HepG2 (cell line): ENCODE results near the gene CRKL. TPM values are rescaled to one million over a fixed set of nuclear protein-coding genes. Genes with fewer than 3 reads are reported as not detected.

ENCODE experiments used
- CCDC6 ChIP-seq: sonication (generic); formaldehyde crosslinking; IDR thresholded peaks from 2 replicates; pipeline ENCODE4 v1.8.1; 2022; ENCODE audit warnings: mild to moderate bottlenecking, missing genetic modification reagents, moderate library complexity
- FOXA1 ChIP-seq, 2 experiments: fragments of 450-650 bp in 1 of 2; sonication (generic) in 1 of 2; formaldehyde crosslinking in 1 of 2; IDR thresholded peaks; 2 replicates each; pipeline versions ENCODE4 v1.4.0 to v1.6.1; 2016 to 2020; ENCODE audit warnings: missing genetic modification reagents in 1 of 2
- KAT8 ChIP-seq: IDR thresholded peaks from 2 replicates; pipeline ENCODE4 v1.6.1; 2016; ENCODE audit warnings: missing genetic modification reagents, missing compliant biosample characterization
- MAZ ChIP-seq, 2 experiments: sonication (generic) in 1 of 2; formaldehyde crosslinking in 1 of 2; IDR thresholded peaks; 2 replicates each; pipeline versions ENCODE4 v1.5.0 to v1.6.1; 2012 to 2020; ENCODE audit warnings: low read depth in 2 of 2, mild to moderate bottlenecking in 2 of 2, borderline replicate concordance in 1 of 2, improper control_type of control experiment in 1 of 2, low read length in 1 of 2, missing genetic modification reagents in 1 of 2, moderate library complexity in 1 of 2
- MIXL1 ChIP-seq: IDR thresholded peaks from 2 replicates; pipeline ENCODE4 v1.6.1; 2016
- ONECUT2 ChIP-seq: sonication (generic); formaldehyde crosslinking; IDR thresholded peaks from 2 replicates; pipeline ENCODE4 v1.4.0; 2020; ENCODE audit warnings: missing genetic modification reagents
- RARG ChIP-seq: sonication (generic); formaldehyde crosslinking; IDR thresholded peaks from 2 replicates; pipeline ENCODE4 v1.4.0; 2020; ENCODE audit warnings: low read depth, mild to moderate bottlenecking, missing genetic modification reagents
- SOX6 ChIP-seq, 2 experiments: fragments of 450-650 bp in 1 of 2; sonication (generic) in 1 of 2; formaldehyde crosslinking in 1 of 2; IDR thresholded peaks; 2 replicates each; pipeline versions ENCODE4 v1.4.0 to v1.6.1; 2017 to 2020; ENCODE audit warnings: antibody characterized with exemption in 1 of 2, mild to moderate bottlenecking in 1 of 2, missing genetic modification reagents in 1 of 2
- SP5 ChIP-seq: IDR thresholded peaks from 2 replicates; pipeline ENCODE4 v1.6.1; 2016; ENCODE audit warnings: low read depth, borderline replicate concordance
- THAP11 ChIP-seq: IDR thresholded peaks from 2 replicates; pipeline ENCODE4 v1.6.1; 2016; ENCODE audit warnings: missing biosample characterization, missing genetic modification reagents
- ZNF33B ChIP-seq: sonication (generic); formaldehyde crosslinking; IDR thresholded peaks from 2 replicates; pipeline ENCODE4 v1.5.1; 2020; ENCODE audit warnings: mild to moderate bottlenecking, missing genetic modification reagents
- ZNF558 ChIP-seq: sonication (generic); formaldehyde crosslinking; IDR thresholded peaks from 2 replicates; pipeline ENCODE4 v1.9.0; 2022; ENCODE audit warnings: mild to moderate bottlenecking, missing genetic modification reagents, borderline replicate concordance
- polyA plus RNA-seq, 8 experiments: library from polyadenylated mRNA; depleted of rRNA in 3 of 8; stranded (reverse) in 7 of 8; unstranded in 1 of 8; fragments of >200 nt; fragmentation: Illumina TruSeq in 4 of 8; extraction: Trizol in 4 of 8; gene quantifications; 2 replicates each; pipeline versions ENCODE4 v1.2.1 to v1.2.3, GENCODE V29; 2011 to 2016; ENCODE audit warnings: low read depth in 4 of 8, missing spikeins in 1 of 8, mixed read lengths in 1 of 8; ENCODE audit not compliant: insufficient read depth in 1 of 8
- total RNA-seq, 5 experiments: library from RNA; depleted of rRNA; stranded (reverse); fragments of >200 nt; fragmentation: Illumina TruSeq; extraction: Trizol; gene quantifications; 2 replicates each; pipeline ENCODE4 v1.2.3, GENCODE V29; 2016; ENCODE audit warnings: low read depth in 1 of 5
- TF ChIP-seq, protein P1 (sequence below): sonication (generic); formaldehyde crosslinking; IDR thresholded peaks from 2 replicates; pipeline ENCODE4 v1.9.0; 2021; ENCODE audit warnings: missing genetic modification reagents, mild to moderate bottlenecking, borderline replicate concordance
- TF ChIP-seq, protein P2 (sequence below): IDR thresholded peaks from 2 replicates; pipeline ENCODE4 v1.6.1; 2016; ENCODE audit warnings: missing genetic modification reagents, missing compliant biosample characterization
- TF ChIP-seq, protein P3 (sequence below): sonication (generic); formaldehyde crosslinking; IDR thresholded peaks from 2 replicates; pipeline ENCODE4 v1.5.0; 2020; ENCODE audit warnings: missing genetic modification reagents, mild to moderate bottlenecking, borderline replicate concordance
- TF ChIP-seq, protein P4 (sequence below): sonication (generic); formaldehyde crosslinking; IDR thresholded peaks from 2 replicates; pipeline ENCODE4 v1.4.0; 2020; ENCODE audit warnings: mild to moderate bottlenecking, missing genetic modification reagents
- TF ChIP-seq, protein P5 (sequence below): sonication (generic); formaldehyde crosslinking; IDR thresholded peaks from 2 replicates; pipeline ENCODE4 v1.4.0; 2020; ENCODE audit warnings: missing genetic modification reagents, borderline replicate concordance

Gene CRKL
- total and polyA plus RNA-seq, 2 of the 13 experiments (the other 11 are each of a cell fraction or from before 2014, with no cell fraction given): 37.4 to 60.6 TPM

DNA sequence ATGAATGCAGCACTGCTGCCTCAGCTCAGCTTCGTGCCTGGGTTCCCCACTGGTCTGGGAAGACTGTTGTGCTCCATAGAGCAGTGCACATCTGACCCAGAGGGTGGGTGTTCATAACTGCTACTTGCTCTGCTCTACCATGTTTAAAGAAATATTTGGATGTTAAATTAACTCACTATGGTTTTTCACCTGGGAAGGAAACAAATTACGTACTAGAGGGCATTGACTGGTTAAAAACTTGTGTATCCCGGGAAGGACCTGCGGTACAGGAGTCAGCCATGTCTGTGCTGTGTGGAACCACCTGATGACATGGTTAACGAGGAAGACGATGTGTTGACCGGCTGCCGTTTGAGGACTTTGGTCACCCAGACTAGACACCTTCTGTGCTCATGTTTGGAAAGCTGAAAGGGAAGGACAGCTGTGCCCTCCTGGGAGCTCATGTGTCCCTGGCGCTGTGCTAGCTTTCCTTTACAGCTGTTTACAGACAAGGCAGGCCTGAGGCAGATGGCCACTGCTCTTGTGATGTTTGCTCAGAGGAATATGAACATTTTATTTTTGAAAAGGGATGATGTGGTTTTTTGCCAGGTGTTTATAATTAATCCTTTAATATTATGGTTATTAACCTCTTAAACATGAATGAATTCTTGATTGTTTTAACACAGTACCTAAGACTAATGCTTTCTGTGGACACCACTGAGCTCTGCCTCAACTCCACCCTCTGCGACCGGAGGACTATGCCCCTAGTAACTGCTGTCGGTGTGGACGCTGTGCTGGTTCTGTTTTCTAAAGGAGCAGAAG is 35.5 kb downstream of the CRKL start (continued):
- no peak for TF ChIP-seq SOX6 (IDR thresholded peaks at IDR 0.05)
- peak; percentile 62 for TF ChIP-seq SOX6 (CRISPR knock-in tag; IDR thresholded peaks at IDR 0.05)
- TF ChIP-seq, protein P1, sequence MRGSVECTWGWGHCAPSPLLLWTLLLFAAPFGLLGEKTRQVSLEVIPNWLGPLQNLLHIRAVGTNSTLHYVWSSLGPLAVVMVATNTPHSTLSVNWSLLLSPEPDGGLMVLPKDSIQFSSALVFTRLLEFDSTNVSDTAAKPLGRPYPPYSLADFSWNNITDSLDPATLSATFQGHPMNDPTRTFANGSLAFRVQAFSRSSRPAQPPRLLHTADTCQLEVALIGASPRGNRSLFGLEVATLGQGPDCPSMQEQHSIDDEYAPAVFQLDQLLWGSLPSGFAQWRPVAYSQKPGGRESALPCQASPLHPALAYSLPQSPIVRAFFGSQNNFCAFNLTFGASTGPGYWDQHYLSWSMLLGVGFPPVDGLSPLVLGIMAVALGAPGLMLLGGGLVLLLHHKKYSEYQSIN: no peak
- TF ChIP-seq RARG (CRISPR knock-in tag): no peak
- peak; percentile 40 for TF ChIP-seq THAP11
- TF ChIP-seq, protein P2, sequence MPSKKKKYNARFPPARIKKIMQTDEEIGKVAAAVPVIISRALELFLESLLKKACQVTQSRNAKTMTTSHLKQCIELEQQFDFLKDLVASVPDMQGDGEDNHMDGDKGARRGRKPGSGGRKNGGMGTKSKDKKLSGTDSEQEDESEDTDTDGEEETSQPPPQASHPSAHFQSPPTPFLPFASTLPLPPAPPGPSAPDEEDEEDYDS (CRISPR knock-in tag): peak; percentile 17; the same call in 1 of the 2 replicates
- TF ChIP-seq MAZ (IDR thresholded peaks at IDR 0.05; ENCODE audit: borderline replicate concordance, low read depth, low read length): no peak
- no peak for TF ChIP-seq MAZ (CRISPR knock-in tag; IDR thresholded peaks at IDR 0.05; ENCODE audit: low read depth)
- TF ChIP-seq ZNF33B (CRISPR knock-in tag): no peak
- no peak for TF ChIP-seq CCDC6 (CRISPR knock-in tag)
- TF ChIP-seq SP5: no peak
- TF ChIP-seq, protein P3, sequence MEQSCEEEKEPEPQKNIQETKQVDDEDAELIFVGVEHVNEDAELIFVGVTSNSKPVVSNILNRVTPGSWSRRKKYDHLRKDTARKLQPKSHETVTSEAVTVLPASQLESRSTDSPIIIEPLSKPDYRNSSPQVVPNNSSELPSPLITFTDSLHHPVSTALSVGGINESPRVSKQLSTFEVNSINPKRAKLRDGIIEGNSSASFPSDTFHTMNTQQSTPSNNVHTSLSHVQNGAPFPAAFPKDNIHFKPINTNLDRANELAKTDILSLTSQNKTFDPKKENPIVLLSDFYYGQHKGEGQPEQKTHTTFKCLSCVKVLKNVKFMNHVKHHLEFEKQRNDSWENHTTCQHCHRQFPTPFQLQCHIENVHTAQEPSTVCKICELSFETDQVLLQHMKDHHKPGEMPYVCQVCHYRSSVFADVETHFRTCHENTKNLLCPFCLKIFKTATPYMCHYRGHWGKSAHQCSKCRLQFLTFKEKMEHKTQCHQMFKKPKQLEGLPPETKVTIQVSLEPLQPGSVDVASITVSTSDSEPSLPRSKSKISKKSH: no peak
- TF ChIP-seq, protein P4, sequence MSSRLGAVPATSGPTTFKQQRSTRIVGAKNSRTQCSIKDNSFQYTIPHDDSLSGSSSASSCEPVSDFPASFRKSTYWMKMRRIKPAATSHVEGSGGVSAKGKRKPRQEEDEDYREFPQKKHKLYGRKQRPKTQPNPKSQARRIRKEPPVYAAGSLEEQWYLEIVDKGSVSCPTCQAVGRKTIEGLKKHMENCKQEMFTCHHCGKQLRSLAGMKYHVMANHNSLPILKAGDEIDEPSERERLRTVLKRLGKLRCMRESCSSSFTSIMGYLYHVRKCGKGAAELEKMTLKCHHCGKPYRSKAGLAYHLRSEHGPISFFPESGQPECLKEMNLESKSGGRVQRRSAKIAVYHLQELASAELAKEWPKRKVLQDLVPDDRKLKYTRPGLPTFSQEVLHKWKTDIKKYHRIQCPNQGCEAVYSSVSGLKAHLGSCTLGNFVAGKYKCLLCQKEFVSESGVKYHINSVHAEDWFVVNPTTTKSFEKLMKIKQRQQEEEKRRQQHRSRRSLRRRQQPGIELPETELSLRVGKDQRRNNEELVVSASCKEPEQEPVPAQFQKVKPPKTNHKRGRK: 0 out of 2 replicates have a peak, but pooled peaks have one; percentile 19
- no peak for TF ChIP-seq KAT8 (CRISPR knock-in tag)
- no peak for TF ChIP-seq ZNF558 (CRISPR knock-in tag)
- 0 out of 2 replicates have a peak, but pooled peaks have one; percentile 8 for TF ChIP-seq MIXL1 (CRISPR knock-in tag)
- TF ChIP-seq, protein P5, sequence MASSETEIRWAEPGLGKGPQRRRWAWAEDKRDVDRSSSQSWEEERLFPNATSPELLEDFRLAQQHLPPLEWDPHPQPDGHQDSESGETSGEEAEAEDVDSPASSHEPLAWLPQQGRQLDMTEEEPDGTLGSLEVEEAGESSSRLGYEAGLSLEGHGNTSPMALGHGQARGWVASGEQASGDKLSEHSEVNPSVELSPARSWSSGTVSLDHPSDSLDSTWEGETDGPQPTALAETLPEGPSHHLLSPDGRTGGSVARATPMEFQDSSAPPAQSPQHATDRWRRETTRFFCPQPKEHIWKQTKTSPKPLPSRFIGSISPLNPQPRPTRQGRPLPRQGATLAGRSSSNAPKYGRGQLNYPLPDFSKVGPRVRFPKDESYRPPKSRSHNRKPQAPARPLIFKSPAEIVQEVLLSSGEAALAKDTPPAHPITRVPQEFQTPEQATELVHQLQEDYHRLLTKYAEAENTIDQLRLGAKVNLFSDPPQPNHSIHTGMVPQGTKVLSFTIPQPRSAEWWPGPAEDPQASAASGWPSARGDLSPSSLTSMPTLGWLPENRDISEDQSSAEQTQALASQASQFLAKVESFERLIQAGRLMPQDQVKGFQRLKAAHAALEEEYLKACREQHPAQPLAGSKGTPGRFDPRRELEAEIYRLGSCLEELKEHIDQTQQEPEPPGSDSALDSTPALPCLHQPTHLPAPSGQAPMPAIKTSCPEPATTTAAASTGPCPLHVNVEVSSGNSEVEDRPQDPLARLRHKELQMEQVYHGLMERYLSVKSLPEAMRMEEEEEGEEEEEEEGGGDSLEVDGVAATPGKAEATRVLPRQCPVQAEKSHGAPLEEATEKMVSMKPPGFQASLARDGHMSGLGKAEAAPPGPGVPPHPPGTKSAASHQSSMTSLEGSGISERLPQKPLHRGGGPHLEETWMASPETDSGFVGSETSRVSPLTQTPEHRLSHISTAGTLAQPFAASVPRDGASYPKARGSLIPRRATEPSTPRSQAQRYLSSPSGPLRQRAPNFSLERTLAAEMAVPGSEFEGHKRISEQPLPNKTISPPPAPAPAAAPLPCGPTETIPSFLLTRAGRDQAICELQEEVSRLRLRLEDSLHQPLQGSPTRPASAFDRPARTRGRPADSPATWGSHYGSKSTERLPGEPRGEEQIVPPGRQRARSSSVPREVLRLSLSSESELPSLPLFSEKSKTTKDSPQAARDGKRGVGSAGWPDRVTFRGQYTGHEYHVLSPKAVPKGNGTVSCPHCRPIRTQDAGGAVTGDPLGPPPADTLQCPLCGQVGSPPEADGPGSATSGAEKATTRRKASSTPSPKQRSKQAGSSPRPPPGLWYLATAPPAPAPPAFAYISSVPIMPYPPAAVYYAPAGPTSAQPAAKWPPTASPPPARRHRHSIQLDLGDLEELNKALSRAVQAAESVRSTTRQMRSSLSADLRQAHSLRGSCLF (CRISPR knock-in tag): no peak
- no peak for TF ChIP-seq FOXA1 (IDR thresholded peaks at IDR 0.05)
- TF ChIP-seq FOXA1 (CRISPR knock-in tag; IDR thresholded peaks at IDR 0.05): peak; percentile 81
- no peak for TF ChIP-seq ONECUT2 (CRISPR knock-in tag)
